Pancreas (tissue), 10 donors: ENCODE measurements around the gene EDEM2. TPM values are rescaled to one million over a fixed set of nuclear protein-coding genes. Genes with fewer than 3 reads are reported as not detected.
A peak's percentile ranks its signal among the peaks of the same experiment; 100 is the strongest.
"Not testable (repeated sequence)": the region's sequence is repeated elsewhere in the genome, so short reads cannot be mapped to it uniquely, and the experiment has no call there.

ENCODE experiments used
- ATAC-seq, 4 donors: fragments of 200-7000 bp; cut with Tn5 transposase; one replicate each; pipeline versions ENCODE4 v1.8.0 to v1.9.1; 2020; ENCODE audit warnings: mild to moderate bottlenecking in 4 of 4, moderate library complexity in 4 of 4
- DNase-seq, 6 donors: peaks; one replicate each; pipeline ENCODE4 v3.0.0-alpha.2; 2020
- FAIRE-seq: peaks from 2 replicates; lab custom pipeline; 2012; peaks lifted over from hg19 to GRCh38; lab: Jason Lieb, UNC
- H3K27ac ChIP-seq, 4 donors: fragments of 200-600 bp; sonication (generic); 1 replicate in 3 of 4; 2 replicates in 1 of 4; pipeline versions ENCODE4 v1.5.0 to v1.8.0; 2020
- H3K27me3 ChIP-seq, 4 donors: fragments of 200-600 bp; one replicate each; pipeline ENCODE4 v1.8.0; 2021
- H3K36me3 ChIP-seq, 3 donors: fragments of 200-600 bp; sonication (generic) in 1 of 3; one replicate each; pipeline versions ENCODE4 v1.5.0 to v1.8.0; 2020 to 2021
- H3K4me1 ChIP-seq, 3 donors: fragments of 200-600 bp; one replicate each; pipeline ENCODE4 v1.8.0; 2021
- H3K4me3 ChIP-seq, 4 donors: fragments of 200-600 bp; sonication (generic) in 2 of 4; one replicate each; pipeline versions ENCODE4 v1.5.0 to v1.8.0; 2020 to 2021
- H3K9me3 ChIP-seq, 4 donors: fragments of 200-600 bp; one replicate each; pipeline ENCODE4 v1.8.0; 2021
- WGBS, 2 donors: extraction: QIAGEN DNeasy Blood & Tissue Kit; methylation state at CpG; one replicate each; pipeline ENCODE4 v1.1.7; 2013; 5-methylcytosine and 5-hydroxymethylcytosine counted together
- intact Hi-C, 3 donors: fragments of 100-400 bp; cut with DNase I; formaldehyde crosslinking; loops; one replicate each; pipeline versions ENCODE4 v1.11.1 to v1.14.2; 2022
- polyA plus RNA-seq, 2 donors: library from polyadenylated mRNA; stranded (reverse); fragments of 200-250 nt; gene quantifications; one replicate each; pipeline ENCODE4 v1.2.3, GENCODE V29; 2013
- total RNA-seq, 6 donors: library from RNA; stranded (reverse); fragmentation: NEBNext Ultra II Directional in 4 of 6; extraction: Animal tissue kit (Norgen Biotek cat#: 25700) in 4 of 6; gene quantifications; one replicate each; pipeline versions ENCODE4 v1.2.1 to v1.2.4, GENCODE V29; 2021 to 2023
- TF ChIP-seq, protein P1 (sequence below), 4 donors: fragments of 200-600 bp; sonication (generic) in 3 of 4; IDR thresholded peaks; one replicate each; pipeline versions ENCODE4 v1.5.0 to v1.8.0; 2021; ENCODE audit warnings: antibody characterized with exemption in 4 of 4
- donor health status: healthy with polysubstance abuse.
- donor health status: DM: no; HTN: no; CAD: no; lungs with moderate emphysema.
- donor health status: DM: no; HTN: no; CAD: no.
- donor health status: control.
- donor health status: control.
- donor health status: Bipolar disorder and iron deficiency.
- donor health status: DM: yes; HTN: yes; CAD: no.
- donor health status: DM: no; HTN: no; CAD: no.
- donor health status: DM: no; HTN: no; CAD: no.
- donor health status: DM: yes; HTN: yes; CAD: no.

The EDEM2 gene
- total and polyA plus RNA-seq, 8 donors: 12.5 to 31.5 (median 17.4) TPM

DNA sequence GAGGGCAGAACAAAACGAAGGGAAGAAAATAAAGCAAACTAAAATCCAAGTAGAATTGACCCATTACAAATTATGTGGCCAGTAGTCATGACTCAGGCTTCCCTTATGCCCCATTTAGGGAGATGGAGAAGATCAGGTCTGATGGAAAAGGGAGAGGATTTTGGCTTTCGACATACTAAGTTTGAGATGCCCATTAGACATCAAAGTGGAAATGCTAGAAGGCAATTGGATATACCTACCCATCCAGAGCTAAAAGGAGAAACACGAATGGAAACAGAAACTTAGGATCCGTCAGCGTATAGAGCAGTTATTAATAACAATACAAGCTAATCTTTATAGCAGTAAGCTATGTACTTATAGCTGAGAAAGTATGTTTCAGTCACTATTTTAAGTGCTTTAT is 59.3 kb downstream of the EDEM2 start:
- H3K27ac ChIP-seq: no peak overlapping the region

DNA sequence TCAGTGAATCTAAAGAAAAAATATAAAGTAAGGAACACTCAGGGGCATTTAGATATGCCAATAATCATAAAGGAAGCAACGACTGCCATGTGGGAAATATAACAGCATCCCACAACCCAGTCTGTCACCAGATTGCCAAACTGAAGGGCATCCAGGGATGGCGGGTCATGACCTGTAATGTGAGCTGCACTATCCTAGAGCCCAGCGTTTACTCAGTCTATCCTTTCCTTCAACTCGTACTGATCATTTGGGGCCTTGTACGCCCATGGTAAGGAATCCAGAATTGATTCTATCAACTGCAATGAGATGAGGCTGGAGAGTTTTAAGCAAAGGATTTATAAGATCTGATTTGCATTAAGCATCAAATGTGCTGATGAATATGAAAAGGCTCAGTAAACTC is 59.8 kb downstream of the EDEM2 start:
- TF ChIP-seq, protein P1, sequence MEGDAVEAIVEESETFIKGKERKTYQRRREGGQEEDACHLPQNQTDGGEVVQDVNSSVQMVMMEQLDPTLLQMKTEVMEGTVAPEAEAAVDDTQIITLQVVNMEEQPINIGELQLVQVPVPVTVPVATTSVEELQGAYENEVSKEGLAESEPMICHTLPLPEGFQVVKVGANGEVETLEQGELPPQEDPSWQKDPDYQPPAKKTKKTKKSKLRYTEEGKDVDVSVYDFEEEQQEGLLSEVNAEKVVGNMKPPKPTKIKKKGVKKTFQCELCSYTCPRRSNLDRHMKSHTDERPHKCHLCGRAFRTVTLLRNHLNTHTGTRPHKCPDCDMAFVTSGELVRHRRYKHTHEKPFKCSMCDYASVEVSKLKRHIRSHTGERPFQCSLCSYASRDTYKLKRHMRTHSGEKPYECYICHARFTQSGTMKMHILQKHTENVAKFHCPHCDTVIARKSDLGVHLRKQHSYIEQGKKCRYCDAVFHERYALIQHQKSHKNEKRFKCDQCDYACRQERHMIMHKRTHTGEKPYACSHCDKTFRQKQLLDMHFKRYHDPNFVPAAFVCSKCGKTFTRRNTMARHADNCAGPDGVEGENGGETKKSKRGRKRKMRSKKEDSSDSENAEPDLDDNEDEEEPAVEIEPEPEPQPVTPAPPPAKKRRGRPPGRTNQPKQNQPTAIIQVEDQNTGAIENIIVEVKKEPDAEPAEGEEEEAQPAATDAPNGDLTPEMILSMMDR (IDR thresholded peaks at IDR 0.05): no peak
- H3K9me3 ChIP-seq: no peaks in the 10 kb centered on the region

More for the DNA sequence above, 59.3 kb downstream of the EDEM2 start:
- H3K27me3 ChIP-seq: no peaks in the 10 kb centered on the region
- ATAC-seq (no peak), FAIRE-seq (no peak), DNase-seq (no peak)
- H3K36me3 ChIP-seq: no peaks in the 10 kb centered on the region
- 76 to 79% methylated on average over 5 of the region's 5 CpGs for WGBS, 2 donors
- peaks cover 0 to 36% (median 3%) of the 10 kb centered on the region in 3 donors for H3K4me1 ChIP-seq
- TF ChIP-seq, protein P1 (IDR thresholded peaks at IDR 0.05): no peak
- no peak overlapping the region for H3K4me3 ChIP-seq
- intact Hi-C loops: no loop called here
- H3K9me3 ChIP-seq: no peaks in the 10 kb centered on the region

DNA sequence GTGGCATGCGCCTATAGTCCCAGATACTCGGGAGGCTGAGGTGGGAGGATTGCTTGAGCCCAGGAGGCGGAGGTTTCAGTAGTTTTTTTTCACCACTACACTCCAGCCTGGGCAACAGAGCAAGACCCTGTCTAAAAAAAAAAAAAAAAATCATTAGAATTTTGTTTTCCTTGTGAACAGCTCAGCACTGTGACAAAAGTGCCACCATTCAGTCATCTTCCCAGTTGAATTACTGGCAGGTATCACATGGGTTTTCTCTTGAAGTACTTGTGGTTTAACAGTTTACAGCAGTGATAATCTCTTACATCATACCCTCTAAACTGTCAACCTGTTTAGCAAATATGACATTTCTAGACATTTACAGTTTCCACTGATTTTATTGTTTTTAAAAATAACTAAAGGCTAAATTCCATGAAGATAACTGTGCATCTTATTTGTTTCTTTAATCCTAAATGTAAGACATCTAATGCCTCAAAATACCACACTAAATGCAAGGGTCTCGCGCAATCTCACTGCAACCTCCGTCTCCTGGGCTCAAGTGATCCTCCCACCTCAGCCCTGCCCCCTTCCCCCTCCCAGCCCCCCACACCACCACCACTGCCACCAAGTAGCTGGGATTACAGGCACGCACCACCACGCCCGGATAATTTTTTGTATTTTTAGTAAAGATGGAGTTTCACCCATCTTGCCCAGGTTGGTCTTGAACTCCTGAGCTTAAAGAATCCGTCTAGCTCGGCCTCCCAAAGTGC is 61.5 kb downstream of the EDEM2 start:
- intact Hi-C loops: no loop called here
- Histone ChIP-seq H3K36me3 (no peaks in the 10 kb centered on the region), H3K27me3 (no peaks in the 10 kb centered on the region), H3K9me3 (no peaks in the 10 kb centered on the region), H3K4me3 (no peak overlapping the region), H3K4me1 (peaks cover 0 to 29% (median 0%) of the 10 kb centered on the region in 3 donors), H3K27ac (no peak overlapping the region)
- WGBS, 2 donors: 84 to 89% methylated on average over 11 of the region's 11 CpGs
- FAIRE-seq (no peak), DNase-seq (no peak), ATAC-seq (no peak)
- TF ChIP-seq, protein P1 (IDR thresholded peaks at IDR 0.05): no peak

More for the DNA sequence above, 59.8 kb downstream of the EDEM2 start:
- intact Hi-C loops: no loop called here
- FAIRE-seq: no peak
- no peak for ATAC-seq
- H3K27ac ChIP-seq: no peak overlapping the region
- H3K27me3 ChIP-seq: no peaks in the 10 kb centered on the region
- peaks cover 0 to 36% (median 3%) of the 10 kb centered on the region in 3 donors for H3K4me1 ChIP-seq
- DNase-seq: no peak
- WGBS, 2 donors: 63 to 66% methylated on average over 5 of the region's 5 CpGs
- H3K4me3 ChIP-seq: no peak overlapping the region
- H3K36me3 ChIP-seq: no peaks in the 10 kb centered on the region

DNA sequence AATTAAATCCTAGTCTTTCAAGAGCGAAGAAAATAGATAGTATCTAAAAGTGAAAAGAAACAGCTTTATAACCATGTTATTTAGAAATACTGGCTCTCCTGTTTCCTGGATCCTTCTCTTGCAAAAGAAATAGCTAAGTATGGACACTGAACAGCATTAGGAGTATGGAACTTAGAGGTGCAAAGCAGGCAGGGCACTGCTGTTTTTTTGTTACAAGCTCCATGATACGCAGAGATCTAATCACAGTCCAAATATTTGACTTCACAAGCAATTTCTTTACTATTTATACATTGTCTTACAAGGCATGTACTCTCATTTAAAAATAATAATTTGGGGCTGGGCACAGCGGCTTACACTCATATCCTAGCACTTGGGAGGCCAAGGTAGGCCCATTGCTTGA is 62.1 kb downstream of the EDEM2 start:
- TF ChIP-seq, protein P1 (IDR thresholded peaks at IDR 0.05): no peak
- no peak overlapping the region for H3K27ac ChIP-seq

DNA sequence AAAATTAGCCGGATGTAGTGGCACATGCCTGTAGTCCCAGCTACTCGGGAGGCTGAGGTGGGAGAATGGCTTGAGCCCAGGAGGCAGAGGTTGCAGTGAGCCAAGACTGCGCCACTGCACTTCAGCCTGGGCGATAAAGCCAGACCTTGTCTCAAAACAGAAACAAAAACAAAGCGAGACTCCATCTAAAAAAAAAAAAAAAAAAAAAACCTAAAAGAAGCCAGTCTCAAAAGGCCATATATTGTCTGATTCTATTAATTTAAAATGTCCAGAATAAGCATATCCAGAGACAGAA is 66.8 kb downstream of the EDEM2 start:
- WGBS, 2 donors: 43 to 47% methylated on average over 5 of the region's 5 CpGs
- H3K9me3 ChIP-seq, H3K27me3 ChIP-seq, H3K27ac ChIP-seq, FAIRE-seq, DNase-seq, intact Hi-C loops, H3K4me3 ChIP-seq: not testable (repeated sequence)
- Histone ChIP-seq H3K36me3 (peaks cover 3 to 12% (median 10%) of the 10 kb centered on the region in 3 donors), H3K4me1 (peaks cover 0 to 15% (median 0%) of the 10 kb centered on the region in 3 donors)
- ATAC-seq: peak in 2 of 4 donors; percentile 52 to 57

More for the DNA sequence above, 62.1 kb downstream of the EDEM2 start:
- no peaks in the 10 kb centered on the region for H3K9me3 ChIP-seq
- DNase-seq (no peak), ATAC-seq (peak in 2 of 4 donors; percentile 62 to 63), FAIRE-seq (no peak)
- 39 to 44% methylated on average over 3 of the region's 3 CpGs for WGBS, 2 donors
- no peaks in the 10 kb centered on the region for H3K27me3 ChIP-seq
- no peaks in the 10 kb centered on the region for H3K36me3 ChIP-seq
- H3K4me3 ChIP-seq: no peak overlapping the region
- peaks cover 0 to 32% (median 0%) of the 10 kb centered on the region in 3 donors for H3K4me1 ChIP-seq
- intact Hi-C loops: no loop called here
